Retinal pigment epithelial cell (primary cell): ENCODE data around the gene UBE2E3.
"Not testable (repeated sequence)": the region's sequence is repeated elsewhere in the genome, so short reads cannot be mapped to it uniquely, and the experiment has no call there.

Experiments used
- DNase-seq: peaks from one replicate; pipeline ENCODE4 v3.0.0-alpha.2; 2010; ENCODE audit warnings: low read depth
- H3K4me3 ChIP-seq: 2 replicates; pipeline ENCODE4 v1.5.1; 2011; ENCODE audit warnings: mild to moderate bottlenecking, low read length, control low read depth, moderate library complexity
- CTCF ChIP-seq: conservative IDR thresholded peaks from 2 replicates; pipeline ENCODE4 v1.5.1; 2011; ENCODE audit warnings: low read depth, low read length, control low read depth, inconsistent platforms

UBE2E3 gene

GRCh38 chr2:181085734-181086133 lies 105.3 kb downstream of the UBE2E3 start:
- TF ChIP-seq CTCF: no peak
- H3K4me3 ChIP-seq: no peak overlapping the region
- no peak for DNase-seq

- DNase-seq, H3K4me3 ChIP-seq: not testable (repeated sequence)
Observed at GRCh38 chr2:181091920-181092319, 111.5 kb downstream of the UBE2E3 start.

- DNase-seq: no peak
- no peak overlapping the region for H3K4me3 ChIP-seq
- no peak for TF ChIP-seq CTCF
Observed at GRCh38 chr2:181095486-181095885, 115.1 kb downstream of the UBE2E3 start.

- TF ChIP-seq CTCF: no peak
- H3K4me3 ChIP-seq: no peak overlapping the region
- no peak for DNase-seq
Observed at GRCh38 chr2:181103659-181104058, 123.3 kb downstream of the UBE2E3 start.

GRCh38 chr2:181104512-181105115 lies 124.2 kb downstream of the UBE2E3 start:
- no peak overlapping the region for H3K4me3 ChIP-seq
- peak; percentile 28 for DNase-seq
- TF ChIP-seq CTCF: peak; percentile 83

GRCh38 chr2:181105562-181105961 lies 125.2 kb downstream of the UBE2E3 start:
- TF ChIP-seq CTCF: no peak
- DNase-seq: no peak
- H3K4me3 ChIP-seq: no peak overlapping the region

GRCh38 chr2:181106229-181106628 lies 125.8 kb downstream of the UBE2E3 start:
- TF ChIP-seq CTCF: no peak
- peak; percentile 60 for DNase-seq

More at GRCh38 chr2:181106229-181106628, 125.8 kb downstream of the UBE2E3 start:
- H3K4me3 ChIP-seq: no peak overlapping the region
